Mesenteric fat pad (tissue), 1 donor: Measurements from ENCODE around the gene EMC7. TPM values are rescaled to one million over a fixed set of nuclear protein-coding genes. Genes with fewer than 3 reads are reported as not detected.
"Not testable (repeated sequence)": the region's sequence is repeated elsewhere in the genome, so short reads cannot be mapped to it uniquely, and the experiment has no call there.

Experiments
- DNase-seq: peaks from one replicate; pipeline ENCODE4 v3.0.0-alpha.2; 2020; ENCODE audit warnings: low spot score
- long read RNA-seq: library from polyadenylated mRNA; unstranded; transcript quantifications from one replicate; pipeline ENCODE4 v2.0.0, GENCODE V29; 2020
- total RNA-seq: library from RNA; stranded (reverse); fragmentation: NEBNext Ultra II Directional; extraction: Animal tissue kit (Norgen Biotek cat#: 25700); gene quantifications from one replicate; pipeline ENCODE4 v1.2.1, GENCODE V29; 2021
- donor health status: DM: yes; HTN: yes; CAD: no.

Gene EMC7
- total RNA-seq: 69.0 TPM
- long read RNA-seq, transcript EMC7-201 (5 exons, 1,155 nt): major isoform, 126 of 132 reads
- long read RNA-seq, partial matches to known transcripts: 1 of 132 reads
- long read RNA-seq, other reads (novel, unspliced or antisense): 5 of 132 reads

DNA sequence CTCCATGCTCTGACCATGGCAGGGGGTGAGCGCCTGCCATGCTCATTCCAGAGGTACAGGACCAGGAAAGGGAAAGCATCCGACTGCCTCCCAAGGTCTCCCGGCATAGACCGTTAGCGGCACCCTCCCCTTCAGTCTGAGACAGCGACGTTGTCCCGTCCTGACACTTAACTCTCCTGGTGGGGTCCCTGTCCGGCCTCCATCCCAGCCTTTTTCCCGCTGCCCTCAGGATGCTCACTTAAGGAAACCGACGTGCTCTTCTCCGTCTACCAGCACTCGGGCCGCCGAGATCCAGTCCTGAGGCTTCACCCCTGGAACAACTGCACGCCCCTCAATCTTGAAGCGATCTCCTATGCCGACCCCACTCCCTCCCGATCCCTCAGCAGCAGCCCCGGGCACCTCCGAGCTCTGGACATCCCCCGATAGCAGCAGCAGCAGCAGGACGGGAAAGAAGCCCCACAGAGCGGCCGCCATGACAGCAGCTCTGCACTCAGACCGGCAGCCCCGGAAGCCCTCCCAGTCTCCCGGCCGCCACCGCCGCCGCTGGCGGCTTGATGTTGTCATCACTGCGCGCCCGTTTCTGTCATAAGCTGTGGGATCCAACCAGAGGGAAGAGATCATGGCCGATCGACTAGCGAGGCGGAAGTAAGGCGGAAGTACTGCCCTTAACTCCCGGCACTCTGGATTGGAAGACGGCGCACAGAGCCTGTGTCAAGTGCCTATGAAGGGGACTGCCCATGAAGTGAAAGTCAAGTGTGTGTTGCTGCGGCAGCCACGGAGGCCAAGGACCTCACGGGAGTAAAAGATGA lies at the start of gene EMC7, which contains the start of gene PGBD4:
EMC7 (minus strand) TSS at position 497 of the 809 bp plus-strand sequence; CDS start at position 474, 23 bp downstream.
PGBD4 (plus strand) TSS at position 718 of the 809 bp plus-strand sequence. CDS start 449 bp downstream, outside the sequence.
- DNase-seq: peak; percentile 100

- DNase-seq: no peak
Measured at GRCh38 chr15:34147371-34148140, 45.9 kb upstream of the EMC7 start.

DNA sequence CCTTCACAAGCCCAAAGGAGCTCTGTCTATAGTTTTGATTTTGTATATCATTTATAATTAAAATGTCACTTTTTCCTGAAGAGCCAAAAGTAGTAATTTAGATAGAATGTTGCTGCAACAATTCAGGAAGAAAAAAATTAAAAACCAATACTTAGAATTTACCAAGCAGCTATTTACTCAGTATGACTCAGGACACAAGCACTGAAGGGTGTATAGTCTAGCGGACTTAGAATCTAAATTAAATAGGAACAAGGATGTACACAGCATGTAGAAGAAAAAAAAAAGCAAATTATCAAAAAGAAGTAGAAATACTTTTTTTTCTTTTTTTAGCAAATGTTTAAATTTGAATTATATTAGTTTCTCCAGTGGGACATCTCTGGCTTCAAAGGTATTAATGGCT lies 31.8 kb upstream of the EMC7 start:
- DNase-seq: no peak

DNA sequence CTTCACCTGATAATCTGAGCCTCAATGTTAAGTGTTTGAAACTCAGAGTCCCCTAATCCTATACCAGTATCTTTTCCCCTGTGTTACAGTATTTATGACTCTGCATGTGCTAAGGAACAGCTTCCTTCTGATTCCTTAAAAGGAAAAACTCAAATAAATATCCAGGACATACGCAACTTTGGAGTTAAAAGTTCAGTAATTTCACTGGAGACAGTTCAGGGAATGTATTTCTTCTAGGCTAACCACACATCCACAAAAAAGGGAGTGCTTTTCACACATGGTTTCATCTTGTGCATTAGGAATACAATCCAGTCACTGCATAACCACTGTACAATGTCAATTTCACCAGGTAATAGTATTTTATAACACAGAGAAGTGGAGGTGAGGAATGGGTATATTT lies 31.2 kb upstream of the EMC7 start:
- no peak for DNase-seq

DNA sequence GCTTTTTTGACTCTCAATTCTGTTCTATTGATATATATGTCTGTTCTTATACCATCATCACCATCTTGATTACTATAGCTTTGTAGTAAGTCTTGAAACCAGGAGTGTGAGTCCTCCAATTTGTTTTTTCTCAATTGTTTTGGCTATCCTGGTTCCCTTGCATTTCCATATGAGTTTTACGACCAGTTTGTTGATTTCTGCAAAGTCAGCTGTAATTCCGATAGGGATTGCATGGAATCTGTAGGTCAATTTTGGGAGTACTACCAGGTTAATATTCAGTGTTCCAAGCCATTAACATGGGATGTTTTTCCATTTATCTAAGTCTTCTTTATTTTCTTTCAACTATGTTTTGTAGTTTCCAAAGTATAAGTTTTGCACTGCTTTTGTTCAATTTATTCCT lies 27.2 kb upstream of the EMC7 start:
- DNase-seq: no peak

- DNase-seq: no peak
Measured at GRCh38 chr15:34126522-34126921, 24.9 kb upstream of the EMC7 start.

GRCh38 chr15:34125945-34126344 lies 24.3 kb upstream of the EMC7 start:
- no peak for DNase-seq

DNA sequence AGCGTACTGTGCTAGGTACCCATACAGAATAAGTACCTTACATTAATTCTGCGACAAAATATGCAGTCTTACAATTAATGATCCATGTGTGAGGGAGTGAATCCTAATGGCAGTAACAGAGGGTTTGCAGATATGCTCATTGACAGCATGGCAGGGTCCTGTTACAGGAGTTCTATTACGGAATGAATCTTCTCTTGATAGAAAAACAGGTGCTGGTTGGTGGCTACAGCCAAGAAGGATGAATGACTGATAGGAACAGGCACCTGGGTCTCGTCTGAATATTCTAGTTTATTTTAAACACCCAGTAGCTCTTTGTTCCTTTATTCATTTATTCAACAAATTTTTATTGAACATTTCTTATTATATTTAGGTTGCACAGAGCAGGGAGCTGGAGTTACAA lies 23.0 kb upstream of the EMC7 start:
- DNase-seq: no peak

DNA sequence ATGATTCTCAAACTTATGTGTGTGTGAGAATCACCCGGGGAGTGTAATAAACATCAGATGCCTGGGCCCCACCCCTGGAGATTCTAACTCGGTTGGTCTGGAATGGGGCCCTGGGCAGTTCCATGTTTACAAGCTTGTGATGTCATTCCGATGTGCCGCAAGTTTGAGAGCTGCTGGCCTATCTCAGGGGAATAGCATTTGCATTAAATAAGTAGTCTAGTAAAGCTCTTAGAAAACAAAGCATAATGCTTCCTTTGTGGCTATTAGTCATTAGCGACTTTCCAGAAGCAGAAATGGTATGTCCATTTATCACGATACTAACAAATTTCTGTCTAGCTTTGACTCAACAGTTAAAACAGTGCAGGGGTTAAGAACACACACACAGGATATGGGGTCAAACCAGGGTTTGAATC lies 21.1 kb upstream of the EMC7 start:
- no peak for DNase-seq

DNA sequence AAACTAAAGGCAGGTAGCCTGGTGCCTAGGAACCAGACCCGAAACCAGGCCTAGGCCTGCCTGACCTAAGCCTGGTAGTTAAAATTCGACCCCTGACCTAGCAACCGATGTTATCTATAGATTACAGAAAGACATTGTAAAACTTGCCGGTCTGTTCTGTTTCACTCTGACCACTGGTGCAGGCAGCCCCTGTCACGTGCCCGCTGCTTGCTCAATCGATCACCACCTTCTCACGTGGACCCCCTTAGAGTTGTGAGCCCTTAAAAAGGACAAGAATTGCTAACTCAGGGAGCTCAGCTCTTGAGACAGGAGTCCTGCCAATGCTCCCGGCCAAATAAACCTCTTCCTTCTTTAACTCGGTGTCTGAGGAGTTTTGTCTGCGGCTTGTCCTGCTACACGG lies 20.1 kb upstream of the EMC7 start:
- DNase-seq: not testable (repeated sequence)

GRCh38 chr15:34120420-34120819 lies 18.8 kb upstream of the EMC7 start:
- not testable (repeated sequence) for DNase-seq

- no peak for DNase-seq
Measured at GRCh38 chr15:34119291-34119690, 17.6 kb upstream of the EMC7 start.

GRCh38 chr15:34116620-34117019 lies 15.0 kb upstream of the EMC7 start:
- DNase-seq: no peak

- DNase-seq: no peak
Measured at GRCh38 chr15:34114739-34115138, 13.1 kb upstream of the EMC7 start.

GRCh38 chr15:34114215-34114614 lies 12.6 kb upstream of the EMC7 start:
- no peak for DNase-seq

GRCh38 chr15:34111488-34111887 lies 9.8 kb upstream of the EMC7 start:
- no peak for DNase-seq

- DNase-seq: no peak
Measured at GRCh38 chr15:34109797-34110663, 8.4 kb upstream of the EMC7 start.

GRCh38 chr15:34107315-34107714 lies 5.7 kb upstream of the EMC7 start:
- DNase-seq: no peak

- DNase-seq: no peak
Measured at GRCh38 chr15:34106423-34106822, 4.8 kb upstream of the EMC7 start.

- no peak for DNase-seq
Measured at GRCh38 chr15:34102175-34102925, 688 bp upstream of the EMC7 start.
